Astrocyte (in vitro differentiated cells and primary cell): Measurements from ENCODE around the gene SRCAP. TPM values are rescaled to one million over a fixed set of nuclear protein-coding genes. Genes with fewer than 3 reads are reported as not detected.

Experiments used
- DNase-seq: peaks from one replicate; pipeline ENCODE4 v3.0.0-alpha.2; 2010; ENCODE audit warnings: low read depth
- FAIRE-seq: peaks from 2 replicates; lab custom pipeline; 2011; peaks lifted over from hg19 to GRCh38; lab: Jason Lieb, UNC
- H2AFZ ChIP-seq: 2 replicates; pipeline ENCODE4 v1.6.0; 2012; ENCODE audit warnings: low read depth, low read length, inconsistent platforms
- H3K27ac ChIP-seq: 2 replicates; pipeline ENCODE4 v1.5.1; 2011; ENCODE audit warnings: low read depth, low read length, inconsistent platforms
- H3K27me3 ChIP-seq: 2 replicates; pipeline ENCODE4 v1.6.0; 2011; ENCODE audit warnings: low read length, inconsistent platforms; ENCODE audit not compliant: insufficient read depth
- H3K36me3 ChIP-seq: 2 replicates; pipeline ENCODE4 v1.5.1; 2011; ENCODE audit warnings: low read length, inconsistent platforms; ENCODE audit not compliant: insufficient read depth
- H3K4me1 ChIP-seq: 2 replicates; pipeline ENCODE4 v1.5.1; 2011; ENCODE audit warnings: low read length, inconsistent platforms; ENCODE audit not compliant: insufficient read depth
- H3K4me2 ChIP-seq: 2 replicates; pipeline ENCODE4 v1.6.0; 2012; ENCODE audit warnings: low read length, inconsistent platforms
- H3K4me3 ChIP-seq: 2 replicates; pipeline ENCODE4 v1.5.1; 2011; ENCODE audit warnings: low read depth, mild to moderate bottlenecking, low read length, inconsistent platforms; ENCODE audit not compliant: insufficient read depth
- H3K79me2 ChIP-seq: 2 replicates; pipeline ENCODE4 v1.6.0; 2012; ENCODE audit warnings: mild to moderate bottlenecking, low read length, inconsistent platforms; ENCODE audit not compliant: insufficient read depth
- H3K9ac ChIP-seq: 2 replicates; pipeline ENCODE4 v1.6.0; 2012; ENCODE audit warnings: mild to moderate bottlenecking, low read length, inconsistent platforms
- H3K9me3 ChIP-seq: 2 replicates; pipeline ENCODE4 v1.5.1; 2012; ENCODE audit warnings: low read depth, mild to moderate bottlenecking, low read length, inconsistent platforms; ENCODE audit not compliant: insufficient read depth
- H4K20me1 ChIP-seq: 2 replicates; pipeline ENCODE4 v1.6.0; 2012; ENCODE audit warnings: low read length, inconsistent platforms; ENCODE audit not compliant: insufficient read depth
- H3K27ac Mint-ChIP-seq: one replicate; pipeline ENCODE4 v1.8.0; 2021; ENCODE audit warnings: mild to moderate bottlenecking, mixed read lengths; ENCODE audit not compliant: unreplicated experiment
- H3K27me3 Mint-ChIP-seq: one replicate; pipeline ENCODE4 v1.8.0; 2021; ENCODE audit warnings: low read depth, mixed read lengths; ENCODE audit not compliant: unreplicated experiment
- H3K36me3 Mint-ChIP-seq: one replicate; pipeline ENCODE4 v1.8.0; 2021; ENCODE audit warnings: low read depth, mixed read lengths; ENCODE audit not compliant: unreplicated experiment
- H3K4me1 Mint-ChIP-seq: one replicate; pipeline ENCODE4 v1.8.0; 2021; ENCODE audit warnings: low read depth, mixed read lengths; ENCODE audit not compliant: unreplicated experiment
- H3K4me3 Mint-ChIP-seq: one replicate; pipeline ENCODE4 v1.8.0; 2021; ENCODE audit warnings: mild to moderate bottlenecking, moderate library complexity, mixed read lengths; ENCODE audit not compliant: unreplicated experiment
- H3K9me3 Mint-ChIP-seq: one replicate; pipeline ENCODE4 v1.8.0; 2021; ENCODE audit warnings: mild to moderate bottlenecking, mixed read lengths; ENCODE audit not compliant: unreplicated experiment
- CTCF ChIP-seq: IDR thresholded peaks from 2 replicates; pipeline ENCODE4 v1.5.1; 2011; ENCODE audit warnings: low read depth, mild to moderate bottlenecking, inconsistent platforms, low read length, moderate library complexity; ENCODE audit not compliant: insufficient read depth
- EZH2 ChIP-seq: IDR thresholded peaks from 2 replicates; pipeline ENCODE4 v1.6.1; 2012; ENCODE audit warnings: mild to moderate bottlenecking, low read length, inconsistent platforms; ENCODE audit not compliant: insufficient read depth
- total RNA-seq: library from RNA; stranded (reverse); gene quantifications from 2 replicates; pipeline ENCODE4 v1.2.1, GENCODE V29; 2021

SRCAP gene
- total RNA-seq, 1 donor from 2014 or later = 50.4 TPM

- DNase-seq = no peak
- peaks cover 3% of the 10 kb centered on the region for H3K36me3 ChIP-seq
- peak overlapping the region; percentile 99 for H3K4me2 ChIP-seq
- H3K4me3 Mint-ChIP-seq = peak overlapping the region; percentile 90
- peaks cover 49% of the 10 kb centered on the region for H3K79me2 ChIP-seq
- TF ChIP-seq CTCF = no peak
- TF ChIP-seq EZH2 = no peak
- peaks cover 4% of the 10 kb centered on the region for H3K4me1 Mint-ChIP-seq
- H3K4me1 ChIP-seq = peaks cover 12% of the 10 kb centered on the region
- no peaks in the 10 kb centered on the region for H3K27me3 Mint-ChIP-seq
- no peak overlapping the region for H3K27ac Mint-ChIP-seq
- peak overlapping the region; percentile 87 for H3K4me3 ChIP-seq
- H3K36me3 Mint-ChIP-seq = peaks cover 7% of the 10 kb centered on the region
- H3K9ac ChIP-seq = peak overlapping the region; percentile 96
- no peaks in the 10 kb centered on the region for H3K9me3 ChIP-seq
- no peak overlapping the region for H2AFZ ChIP-seq
- FAIRE-seq = no peak
- H4K20me1 ChIP-seq = peaks cover 31% of the 10 kb centered on the region
- no peaks in the 10 kb centered on the region for H3K9me3 Mint-ChIP-seq
- H3K27me3 ChIP-seq = no peaks in the 10 kb centered on the region
- peak overlapping the region; percentile 52 for H3K27ac ChIP-seq
Measured at GRCh38 chr16:30785126-30786106, 86.4 kb downstream of the SRCAP start.

DNA sequence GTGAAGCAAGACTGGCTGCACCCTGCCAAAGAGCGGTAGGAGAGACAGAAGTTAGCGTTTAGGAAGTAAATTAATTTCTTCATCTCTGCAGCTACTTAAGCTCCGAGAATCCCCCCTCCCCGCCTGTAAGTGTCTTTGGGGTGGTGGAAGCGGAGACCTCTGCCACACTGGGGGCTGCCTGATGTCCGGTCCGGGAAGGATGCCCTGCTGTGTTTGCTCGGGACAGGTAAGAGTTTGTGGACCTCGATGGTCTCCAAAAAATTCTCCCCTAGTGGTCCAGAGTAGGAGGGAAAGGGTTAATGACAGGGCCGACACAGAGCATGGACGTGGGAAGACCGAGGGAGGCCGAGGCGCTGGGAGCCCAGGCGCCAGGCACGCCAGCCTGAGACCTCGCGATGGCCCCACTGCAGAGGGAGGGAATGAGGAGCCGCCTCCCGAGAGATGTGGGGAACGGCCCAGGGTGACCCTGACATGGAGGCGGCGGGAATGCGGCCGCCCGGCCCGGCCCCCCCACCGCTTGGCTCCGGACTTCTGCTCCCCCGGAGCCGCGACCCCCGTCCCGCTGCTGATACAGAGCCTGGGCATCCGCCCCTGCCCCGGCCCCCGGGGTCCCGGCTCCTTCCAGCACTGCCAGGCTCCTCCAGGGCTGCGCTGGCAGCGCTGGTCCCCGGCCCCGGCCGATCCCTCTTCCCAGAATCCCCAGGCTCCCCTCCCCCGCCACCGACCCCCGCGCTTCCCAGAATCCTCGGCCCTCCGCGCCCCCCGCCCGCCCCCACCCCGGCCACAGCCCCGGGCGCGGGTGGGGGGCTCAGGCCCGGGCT is 87.4 kb downstream of the SRCAP start:
- FAIRE-seq (no peak), DNase-seq (peak; percentile 45)
- Mint-ChIP-seq H3K9me3 (no peaks in the 10 kb centered on the region), H3K36me3 (peaks cover 7% of the 10 kb centered on the region), H3K4me1 (peaks cover 4% of the 10 kb centered on the region), H3K4me3 (peak overlapping the region; percentile 90), H3K27me3 (peaks cover 3% of the 10 kb centered on the region), H3K27ac (peak overlapping the region; percentile 78)
- peaks cover 3% of the 10 kb centered on the region for H3K36me3 ChIP-seq
- H3K27ac ChIP-seq = peak overlapping the region; percentile 83
- TF ChIP-seq CTCF (no peak), EZH2 (no peak)
- H3K4me1 ChIP-seq = peaks cover 12% of the 10 kb centered on the region
- peak overlapping the region; percentile 99 for H3K4me2 ChIP-seq
- H3K79me2 ChIP-seq = peaks cover 49% of the 10 kb centered on the region
- H3K9ac ChIP-seq = peak overlapping the region; percentile 96
- H3K4me3 ChIP-seq = peak overlapping the region; percentile 87
- peaks cover 24% of the 10 kb centered on the region for H4K20me1 ChIP-seq
- H3K27me3 ChIP-seq = no peaks in the 10 kb centered on the region
- no peaks in the 10 kb centered on the region for H3K9me3 ChIP-seq
- H2AFZ ChIP-seq = peak overlapping the region; percentile 56
